NCI-H2171 treated with DMSO at 0.1 percent for 48 hours (cell line): ENCODE data around the gene NUFIP1.
"Not testable (repeated sequence)": the region's sequence is repeated elsewhere in the genome, so short reads cannot be mapped to it uniquely, and the experiment has no call there.

Experiments used
- DNase-seq: peaks from one replicate; lab custom pipeline; 2025; lab: John Stamatoyannopoulos, UW

NUFIP1 gene

DNA sequence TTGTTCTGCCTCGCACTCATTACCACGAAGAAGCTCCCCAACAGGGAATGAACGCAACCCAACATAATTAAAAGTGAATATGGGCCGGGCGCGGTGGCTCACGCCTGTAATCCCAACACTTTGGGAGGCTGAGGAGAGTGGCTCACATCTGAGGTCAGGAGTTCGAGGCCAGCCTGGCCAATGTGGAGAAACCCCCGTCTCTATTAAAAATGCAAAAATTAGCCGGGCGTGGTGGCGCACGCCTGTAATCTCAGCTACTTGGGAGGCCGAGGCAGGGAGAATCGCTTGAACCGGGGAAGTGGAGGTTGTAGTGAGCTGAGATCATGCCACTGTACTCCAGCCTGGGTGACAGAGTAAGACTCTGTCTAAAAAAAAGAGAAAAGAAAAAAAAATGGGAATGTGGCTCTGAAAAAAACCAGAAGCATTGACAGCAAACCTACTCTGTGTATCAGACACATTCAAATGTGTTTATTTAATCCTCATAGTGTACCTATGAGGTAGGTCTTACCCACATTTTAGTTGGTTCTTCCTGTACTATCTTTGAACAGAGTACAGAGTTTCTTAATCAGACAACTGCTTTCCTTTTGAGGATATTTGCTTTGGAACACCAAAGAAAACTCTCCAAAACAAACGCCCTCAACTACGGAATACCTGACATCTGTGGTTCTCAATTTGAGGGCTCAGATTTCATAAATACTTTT, 70.0 kb downstream of the NUFIP1 start:
- DNase-seq, result no peak

DNA sequence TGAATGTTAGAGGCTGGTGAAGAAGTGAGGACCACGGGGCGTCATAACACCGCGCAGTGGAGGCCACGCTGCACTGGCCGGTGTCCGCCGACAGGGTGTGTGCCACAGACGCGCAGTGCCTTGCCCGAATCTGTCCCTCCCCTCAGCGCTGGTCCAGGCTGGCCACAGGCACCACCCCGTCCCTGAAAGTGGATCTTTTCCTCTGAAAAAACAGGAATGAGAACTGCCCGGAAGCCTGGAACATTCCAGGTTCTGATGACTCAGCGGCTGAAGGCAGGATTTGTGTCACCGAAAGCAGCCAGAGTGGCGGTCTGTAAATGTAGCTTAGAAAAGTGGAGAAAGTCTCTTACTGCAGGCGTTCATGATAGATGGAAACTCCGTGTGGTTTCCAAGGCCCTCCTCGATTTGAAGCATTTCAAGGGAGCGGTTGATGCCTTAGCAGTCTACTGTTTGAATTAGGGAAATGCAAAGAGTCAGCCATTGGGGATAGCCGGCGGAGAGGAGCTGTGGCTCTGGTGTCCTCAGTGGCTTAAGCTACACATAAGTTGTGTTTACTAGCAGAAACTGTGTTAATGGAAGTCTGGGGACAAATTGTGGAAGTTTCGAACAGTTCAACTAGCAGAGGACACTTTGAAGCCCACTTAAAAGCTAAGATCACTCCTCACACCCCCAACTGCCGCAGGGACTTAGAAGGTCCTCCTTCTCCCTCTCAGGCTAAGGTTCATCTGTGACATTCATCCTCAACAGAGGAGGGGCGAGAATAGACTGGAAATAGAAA, 70.8 kb downstream of the NUFIP1 start:
- DNase-seq, result no peak

DNA sequence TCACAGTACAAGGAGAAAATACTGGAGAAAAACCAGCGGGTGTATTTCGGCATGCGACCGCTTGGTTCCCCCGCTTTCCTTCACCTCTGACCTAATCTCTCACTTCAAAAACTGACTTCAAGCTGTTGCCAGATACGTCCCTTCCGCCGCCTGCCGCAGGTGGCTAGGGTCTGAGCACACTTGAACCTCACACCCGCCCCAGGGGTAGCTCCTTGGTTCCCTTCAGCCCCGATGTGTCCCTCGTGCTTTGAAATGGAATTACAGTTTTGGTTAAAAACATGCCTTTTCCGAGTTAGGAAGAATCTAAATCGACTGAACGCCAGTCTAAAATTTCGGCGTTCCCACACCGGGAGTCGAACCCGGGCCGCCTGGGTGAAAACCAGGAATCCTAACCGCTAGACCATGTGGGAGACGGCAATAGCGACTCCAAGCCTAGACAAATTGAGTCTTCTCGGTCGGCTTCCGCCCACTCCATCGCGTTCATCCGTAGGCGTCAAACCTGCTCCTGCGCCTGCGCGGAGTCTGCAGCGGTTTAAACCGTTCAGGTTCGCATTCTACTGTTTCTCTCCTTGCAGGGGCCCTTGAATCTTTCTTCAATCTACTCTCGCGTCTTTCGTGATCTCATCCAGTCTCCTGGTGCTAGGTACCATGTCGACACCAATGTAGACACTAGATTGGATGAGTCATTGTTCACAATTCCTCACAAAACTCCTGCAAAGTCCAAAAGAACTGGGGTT, 71.5 kb downstream of the NUFIP1 start:
- peak; percentile 92 for DNase-seq

DNA sequence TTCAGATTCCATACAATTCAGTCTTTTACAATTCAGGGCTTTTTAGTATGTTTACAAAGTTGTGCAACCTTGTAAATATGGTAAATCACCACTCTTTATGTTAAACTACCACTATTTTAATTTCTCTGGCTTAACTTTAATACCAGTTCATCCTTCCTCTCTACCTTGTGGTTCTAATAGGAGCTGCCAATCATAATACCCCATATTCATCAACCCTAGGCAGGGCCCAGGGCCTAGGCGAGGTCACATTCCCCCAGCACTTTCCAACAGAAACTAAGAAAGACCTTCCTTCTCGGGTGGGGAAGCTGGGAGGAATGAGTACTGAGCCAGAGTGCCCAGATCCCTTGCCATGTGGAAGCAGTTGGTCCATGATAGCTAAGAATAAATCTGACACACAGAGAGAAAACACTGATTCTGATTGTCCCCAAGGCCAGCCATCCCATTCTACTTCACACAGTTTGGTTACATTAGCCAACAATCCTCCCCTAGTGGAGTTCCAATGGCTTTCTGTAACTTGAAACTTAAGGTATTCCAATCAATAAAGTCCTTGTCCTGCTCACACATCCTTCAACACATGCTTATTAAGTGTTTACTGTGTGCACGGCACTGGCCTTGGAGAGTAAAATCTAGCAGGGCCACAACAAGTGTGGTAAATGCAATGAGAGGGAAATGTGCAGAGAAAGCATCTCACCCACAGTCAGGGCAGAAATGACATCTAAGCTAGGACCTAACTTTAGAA, 76.8 kb downstream of the NUFIP1 start:
- no peak for DNase-seq

DNA sequence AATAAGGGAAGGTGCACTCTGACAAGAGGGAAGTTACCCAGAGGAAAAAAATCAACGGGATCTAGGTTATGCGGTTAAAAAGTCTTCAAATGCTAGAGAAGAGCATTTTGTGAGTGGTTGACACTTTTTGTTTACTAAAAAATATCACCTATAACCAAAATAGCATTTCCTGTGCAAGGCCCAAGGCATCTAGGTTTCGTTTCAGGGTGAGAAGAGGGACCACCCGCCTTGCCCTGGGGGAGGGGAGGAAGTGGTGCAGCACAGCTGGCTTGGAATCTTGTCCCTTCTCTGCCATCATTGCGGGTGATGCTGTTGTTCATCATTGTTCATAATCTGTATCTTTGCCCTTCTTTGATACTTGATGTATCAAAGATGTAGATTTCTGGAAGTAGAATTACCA, 80.6 kb downstream of the NUFIP1 start:
- DNase-seq, result no peak

DNA sequence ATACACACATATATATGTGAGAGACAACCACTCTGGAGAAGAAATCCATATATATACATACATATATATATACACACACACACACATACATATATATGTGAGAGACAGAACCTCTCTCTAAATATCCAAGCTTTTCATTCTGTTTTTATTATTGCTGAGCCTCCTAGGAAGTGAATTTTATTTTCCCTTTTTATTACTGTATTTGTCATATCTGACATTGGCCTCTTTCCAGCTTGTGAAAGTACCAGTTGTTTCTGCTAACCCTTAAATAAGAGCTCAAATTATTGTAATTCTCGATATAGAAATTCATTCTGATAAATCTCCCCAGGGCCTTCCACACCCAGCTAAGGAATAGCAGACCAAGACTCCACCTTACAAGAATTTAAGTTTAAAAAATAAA, 81.0 kb downstream of the NUFIP1 start:
- DNase-seq, result no peak

DNA sequence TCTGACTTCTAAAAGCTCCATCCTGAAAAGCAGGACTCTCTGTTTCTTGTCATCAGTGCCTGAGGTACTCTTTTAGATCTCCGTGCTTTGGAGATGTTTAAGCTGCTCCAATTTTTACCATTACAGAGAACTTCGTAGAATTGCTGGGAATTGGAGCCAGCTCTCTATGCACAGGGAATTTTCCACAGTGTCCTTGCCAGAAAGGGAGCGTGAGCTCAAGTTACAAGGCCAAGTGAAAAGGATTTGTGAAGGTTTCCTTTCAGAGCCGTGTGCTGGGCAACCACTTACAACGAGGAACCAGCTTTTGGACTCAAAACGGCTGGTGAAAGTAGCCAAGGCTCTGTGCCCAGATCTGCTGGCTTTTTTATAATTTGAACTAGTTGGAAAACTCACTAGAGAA, 82.6 kb downstream of the NUFIP1 start:
- DNase-seq, result no peak

DNA sequence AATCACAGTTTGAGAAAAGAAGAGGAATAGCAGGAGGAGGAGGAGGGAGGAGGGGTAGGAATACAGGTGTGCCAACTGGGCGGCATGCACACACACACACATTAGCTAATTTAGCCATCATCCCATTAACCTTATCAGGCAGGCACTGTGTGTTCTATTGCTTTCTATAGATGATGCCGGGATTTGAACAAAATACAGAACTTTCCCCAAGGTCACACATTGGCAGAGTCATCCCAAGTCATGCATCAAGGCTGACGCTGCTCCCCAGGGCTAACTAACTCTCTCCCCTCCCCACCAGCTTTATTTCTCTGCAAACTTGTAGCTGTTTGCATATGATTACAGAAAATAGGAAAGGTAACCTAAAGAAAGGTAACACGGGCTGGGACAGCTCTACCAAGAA, 83.0 kb downstream of the NUFIP1 start:
- no peak for DNase-seq

DNA sequence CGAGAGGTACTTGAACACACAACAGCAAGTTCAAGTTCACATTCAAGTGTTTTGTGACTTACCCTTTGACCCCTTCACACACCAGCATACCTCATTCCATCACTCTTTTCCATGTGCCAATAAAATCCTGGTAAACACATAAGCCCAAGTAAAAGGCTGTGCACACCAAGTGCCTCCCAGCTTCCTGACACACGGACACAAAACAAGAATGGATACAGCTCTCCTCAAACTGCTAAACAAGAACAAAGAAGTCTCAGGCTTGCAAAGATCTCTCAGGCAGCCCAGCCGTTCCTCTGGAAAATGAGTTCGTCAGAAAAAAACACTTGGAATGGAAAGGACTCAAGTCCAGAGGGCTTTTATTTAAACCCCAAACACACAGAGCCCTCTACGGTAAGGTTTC, 83.7 kb downstream of the NUFIP1 start:
- DNase-seq, result no peak

DNA sequence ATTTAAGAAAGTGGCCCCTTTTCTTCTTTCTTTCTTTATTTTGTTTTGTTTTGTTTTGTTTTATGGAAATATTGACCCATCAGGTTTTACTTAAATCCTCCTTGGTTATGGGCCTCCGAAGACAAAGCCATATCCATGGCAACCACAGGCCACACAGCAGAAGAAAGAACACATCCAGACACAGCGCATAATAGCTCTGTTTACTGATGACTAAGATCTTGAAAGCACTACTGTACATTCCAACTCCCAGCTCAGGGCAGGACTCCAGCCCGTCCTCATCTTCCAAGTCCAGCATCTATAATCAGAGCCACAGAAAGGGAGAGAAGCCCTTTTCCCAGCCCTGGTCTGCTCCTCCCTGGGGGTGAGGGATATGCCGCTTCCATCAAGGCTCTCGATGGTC, 84.3 kb downstream of the NUFIP1 start:
- no peak for DNase-seq

DNA sequence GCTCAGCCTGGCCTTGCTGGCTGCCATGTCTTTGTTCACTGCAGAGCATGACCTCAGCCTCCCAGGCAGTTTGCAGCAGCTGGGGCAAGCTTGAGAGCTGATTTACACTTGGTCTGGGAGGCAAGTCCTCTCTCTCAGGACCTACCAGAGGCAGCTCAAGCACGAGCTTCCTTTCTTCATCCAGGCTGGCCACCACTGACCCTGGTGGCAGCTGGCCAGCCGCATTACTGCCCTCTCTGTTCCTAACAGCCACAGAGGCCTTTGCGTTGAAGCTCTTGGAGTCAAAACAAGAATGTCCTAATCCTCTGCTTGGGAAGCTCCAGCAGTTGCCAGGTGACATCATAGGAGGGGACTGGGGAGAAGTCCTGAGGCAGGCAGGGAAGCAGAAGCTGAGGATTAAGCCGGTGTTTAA, 85.7 kb downstream of the NUFIP1 start:
- no peak for DNase-seq

DNA sequence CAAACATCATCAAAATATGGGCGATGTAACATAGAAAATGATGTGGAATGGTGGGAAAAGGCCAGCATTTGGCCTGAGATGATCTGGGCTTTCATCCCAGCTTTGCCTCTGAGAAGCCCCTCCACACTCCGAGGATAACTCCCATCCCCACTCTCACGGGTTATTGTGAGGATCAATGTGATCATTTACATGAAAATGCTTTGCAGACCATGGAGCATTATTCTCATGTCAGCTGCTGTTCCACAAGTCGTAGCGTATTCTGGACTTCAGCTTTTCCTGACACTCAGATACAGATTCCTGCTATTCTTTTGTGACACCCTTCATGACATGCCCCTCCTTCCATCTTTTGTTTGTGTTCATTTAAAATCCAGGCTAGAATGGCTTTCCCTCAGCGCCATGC, 86.5 kb downstream of the NUFIP1 start:
- no peak for DNase-seq

DNA sequence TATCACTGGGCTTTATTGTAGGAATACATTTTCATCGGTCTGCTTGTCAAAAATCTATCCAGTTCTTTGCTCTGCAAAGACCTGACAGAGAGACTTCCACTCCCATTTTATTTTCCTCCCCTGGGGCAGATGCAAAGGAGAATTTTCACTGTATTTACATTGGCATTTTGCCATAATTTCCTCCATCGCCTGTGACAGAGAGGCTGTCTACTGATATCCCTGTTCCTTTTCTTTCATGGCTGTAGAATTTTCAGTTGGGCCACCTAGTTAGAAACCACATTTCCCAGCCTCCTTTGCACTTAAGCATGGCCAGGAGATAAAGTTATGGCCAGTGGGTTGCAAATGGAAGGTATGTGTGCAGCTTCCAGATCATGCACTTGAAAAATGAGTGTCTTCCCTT, 89.3 kb downstream of the NUFIP1 start:
- peak; percentile 68 for DNase-seq

DNA sequence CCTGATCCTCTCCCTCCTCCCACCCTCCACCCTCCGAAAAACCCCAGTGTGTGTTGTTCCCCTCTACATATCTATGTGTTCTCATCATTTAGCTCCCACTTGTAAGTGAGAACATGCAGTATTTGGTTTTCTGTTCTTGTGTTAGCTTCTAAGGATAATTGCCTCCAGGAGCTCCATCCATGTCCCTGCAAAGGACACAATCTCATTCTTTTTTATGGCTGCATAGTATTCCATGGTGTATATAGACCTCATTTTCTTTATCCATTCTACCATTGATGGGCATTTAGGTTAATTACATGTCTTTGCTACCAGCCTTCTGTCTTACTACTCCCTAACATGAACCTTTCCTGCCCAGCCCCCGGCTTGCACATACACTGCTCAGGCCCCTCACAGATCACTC, 91.0 kb downstream of the NUFIP1 start:
- not testable (repeated sequence) for DNase-seq

DNA sequence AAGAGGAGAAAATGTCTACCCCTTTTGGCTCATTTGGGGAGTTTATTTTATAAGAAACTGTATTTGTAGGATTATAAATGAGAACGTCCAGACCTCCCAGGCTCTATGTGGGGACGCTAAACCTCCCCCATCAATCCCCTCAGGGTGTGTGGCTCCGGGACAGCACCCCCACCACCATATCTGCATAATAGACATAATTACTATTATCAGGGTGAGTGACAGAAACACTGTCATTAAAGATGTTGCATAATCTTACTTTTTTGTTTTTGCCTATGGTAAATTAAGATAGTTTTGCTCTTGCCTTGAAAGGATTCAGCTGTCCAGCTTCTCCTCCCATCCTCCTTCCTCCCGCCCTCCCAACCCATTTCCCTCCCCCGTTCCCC, 93.3 kb downstream of the NUFIP1 start:
- no peak for DNase-seq

DNA sequence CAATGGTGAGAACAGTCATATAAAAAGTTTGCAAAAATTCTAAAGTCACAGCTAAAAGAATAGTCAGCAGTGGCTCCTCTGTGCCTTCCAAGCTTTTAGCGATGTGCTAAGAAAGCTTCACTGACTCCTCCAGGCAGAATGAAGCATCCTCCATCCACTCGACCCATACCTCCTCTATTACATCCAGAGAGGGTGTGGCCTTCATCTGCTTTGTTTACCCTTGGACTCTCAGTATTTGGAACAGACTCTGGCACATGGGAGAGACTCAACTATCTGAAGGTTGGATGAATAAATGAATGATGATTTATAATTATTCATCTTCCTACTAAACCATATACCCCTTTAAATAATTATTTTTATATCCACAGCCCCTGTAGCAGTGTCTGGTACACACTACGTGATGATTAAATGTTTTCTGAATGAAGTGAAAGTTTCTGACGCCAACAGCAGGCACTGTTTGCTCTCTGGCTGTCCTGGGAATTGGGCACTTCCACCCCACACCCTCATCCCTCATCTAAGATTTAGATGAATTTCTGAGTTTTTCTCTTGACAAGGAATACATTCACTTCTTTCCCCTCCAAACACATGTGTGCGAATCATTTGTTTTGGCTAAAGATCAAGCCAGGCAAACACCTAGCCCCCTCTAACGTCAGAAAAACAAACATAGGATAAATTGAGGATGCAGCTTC, 93.9 kb downstream of the NUFIP1 start:
- DNase-seq, result no peak

DNA sequence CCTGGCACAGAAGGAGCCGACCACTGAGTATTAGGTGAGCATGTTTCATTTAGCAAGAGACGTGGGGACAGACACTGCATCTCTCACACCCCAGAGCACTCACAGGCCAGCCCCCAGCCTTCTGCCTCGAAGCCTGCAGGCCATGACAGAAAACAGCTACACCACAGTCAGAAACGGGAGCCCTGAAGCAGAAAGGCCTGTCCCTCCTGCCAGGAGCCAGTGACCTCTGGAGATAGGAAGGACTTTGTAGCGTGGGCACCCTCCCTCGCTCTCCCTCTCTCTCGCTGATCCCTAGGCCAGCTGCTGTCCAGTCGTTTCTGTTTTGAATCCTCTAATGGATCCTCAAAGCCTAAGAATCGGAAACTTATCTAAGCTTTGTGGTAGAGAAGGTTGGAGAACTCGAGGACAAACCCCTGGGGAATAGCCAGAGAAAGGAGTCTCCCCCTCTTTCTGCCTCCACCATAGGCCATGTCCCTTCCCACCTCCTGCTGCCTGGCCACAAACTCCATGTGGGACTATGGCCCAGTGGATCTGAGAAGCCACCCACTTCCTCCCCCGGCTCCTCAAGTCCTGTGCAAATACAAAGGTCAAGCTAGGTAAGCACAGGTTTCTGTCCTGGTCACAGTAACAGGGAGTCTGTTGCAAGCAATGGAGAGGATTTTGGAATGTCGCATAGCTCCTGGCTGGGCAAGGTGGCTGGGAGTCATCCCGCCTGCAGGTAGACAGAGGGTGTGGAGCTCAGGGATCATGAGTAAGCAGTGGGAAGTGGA, 95.1 kb downstream of the NUFIP1 start:
- DNase-seq, result no peak
